Caco-2 (cell line): Measurements from ENCODE around the gene ING3. TPM values are rescaled to one million over a fixed set of nuclear protein-coding genes. Genes with fewer than 3 reads are reported as not detected.
"Not testable (repeated sequence)": the region's sequence is repeated elsewhere in the genome, so short reads cannot be mapped to it uniquely, and the experiment has no call there.

Experiments
- BruUV-seq: library from RNA; stranded (reverse); fragments of 400-500 nt; replicated peaks from 2 replicates; lab custom pipeline; 2021; lab: Mats Ljungman, UMichigan
- CTCF ChIA-PET: fragments of 300-600 bp; sonication (Branson Sonifier 250); formaldehyde crosslinking; loops from one replicate; lab custom pipeline; 2022; ENCODE audit warnings: antibody characterized with exemption; lab: Charles Lee
- POLR2A ChIA-PET: fragments of 300-600 bp; sonication (Branson Sonifier 250); formaldehyde crosslinking; loops from one replicate; lab custom pipeline; 2022; ENCODE audit warnings: antibody characterized with exemption; lab: Charles Lee
- DNase-seq, 2 experiments: peaks; one replicate each; pipeline versions ENCODE4 v3.0.0 to v3.0.0-alpha.2; 2020 to 2022
- H3K27me3 ChIP-seq: replicated peaks from 2 replicates; pipeline ENCODE4 v1.6.0; 2011; ENCODE audit warnings: low read length; ENCODE audit not compliant: control insufficient read depth, insufficient read depth
- H3K36me3 ChIP-seq: 2 replicates; pipeline ENCODE4 v1.5.1; 2011; ENCODE audit warnings: low read length; ENCODE audit not compliant: control insufficient read depth, insufficient read depth
- H3K4me1 ChIP-seq: fragments of 250-450 bp; sonication (Bioruptor Pico); 2 replicates; pipeline ENCODE4 v1.5.1; 2020; ENCODE audit warnings: mild to moderate bottlenecking
- H3K4me3 ChIP-seq: 2 replicates; pipeline ENCODE4 v1.5.1; 2011; ENCODE audit warnings: low read depth, mild to moderate bottlenecking, control low read depth, low read length
- H3K9me3 ChIP-seq: fragments of 250-450 bp; sonication (Bioruptor Pico); 2 replicates; pipeline ENCODE4 v1.5.1; 2020; ENCODE audit warnings: mild to moderate bottlenecking, moderate library complexity
- H3K27ac Mint-ChIP-seq: one replicate; pipeline ENCODE4 v1.8.0; 2022; ENCODE audit warnings: mixed read lengths; ENCODE audit not compliant: unreplicated experiment
- H3K27me3 Mint-ChIP-seq: one replicate; pipeline ENCODE4 v1.8.0; 2022; ENCODE audit warnings: mixed read lengths; ENCODE audit not compliant: insufficient read depth, unreplicated experiment
- H3K36me3 Mint-ChIP-seq: one replicate; pipeline ENCODE4 v1.8.0; 2022; ENCODE audit warnings: mild to moderate bottlenecking, mixed read lengths; ENCODE audit not compliant: insufficient read depth, unreplicated experiment
- H3K4me1 Mint-ChIP-seq: one replicate; pipeline ENCODE4 v1.8.0; 2022; ENCODE audit warnings: low read depth, mixed read lengths; ENCODE audit not compliant: unreplicated experiment
- H3K4me3 Mint-ChIP-seq: one replicate; pipeline ENCODE4 v1.8.0; 2022; ENCODE audit warnings: mild to moderate bottlenecking, moderate library complexity, mixed read lengths; ENCODE audit not compliant: unreplicated experiment
- H3K9me3 Mint-ChIP-seq: one replicate; pipeline ENCODE4 v1.8.0; 2022; ENCODE audit warnings: mixed read lengths; ENCODE audit not compliant: unreplicated experiment
- intact Hi-C: fragments of 100-400 bp; cut with micrococcal nuclease; formaldehyde crosslinking; loops from one replicate; pipeline ENCODE4 v1.10.0; 2022; ENCODE audit not compliant: unreplicated experiment
- total RNA-seq: library from RNA; stranded (reverse); gene quantifications from 2 replicates; pipeline ENCODE4 v1.2.3, GENCODE V29; 2022
- TF ChIP-seq, protein P1 (sequence below), 2 experiments: fragments of 200-600 bp in 1 of 2; IDR thresholded peaks; 1 replicate in 1 of 2; 2 replicates in 1 of 2; pipeline versions ENCODE4 v1.5.1 to v1.8.0; 2011 to 2022; ENCODE audit warnings: antibody characterized with exemption in 1 of 2, control low read depth in 1 of 2, inconsistent platforms in 1 of 2, low read depth in 1 of 2, low read length in 1 of 2, mild to moderate bottlenecking in 1 of 2, moderate library complexity in 1 of 2; ENCODE audit not compliant: insufficient read depth in 1 of 2, severe bottlenecking in 1 of 2, unreplicated experiment in 1 of 2

The ING3 gene
- total RNA-seq, 1 experiment from 2014 or later = 14.6 TPM

DNA sequence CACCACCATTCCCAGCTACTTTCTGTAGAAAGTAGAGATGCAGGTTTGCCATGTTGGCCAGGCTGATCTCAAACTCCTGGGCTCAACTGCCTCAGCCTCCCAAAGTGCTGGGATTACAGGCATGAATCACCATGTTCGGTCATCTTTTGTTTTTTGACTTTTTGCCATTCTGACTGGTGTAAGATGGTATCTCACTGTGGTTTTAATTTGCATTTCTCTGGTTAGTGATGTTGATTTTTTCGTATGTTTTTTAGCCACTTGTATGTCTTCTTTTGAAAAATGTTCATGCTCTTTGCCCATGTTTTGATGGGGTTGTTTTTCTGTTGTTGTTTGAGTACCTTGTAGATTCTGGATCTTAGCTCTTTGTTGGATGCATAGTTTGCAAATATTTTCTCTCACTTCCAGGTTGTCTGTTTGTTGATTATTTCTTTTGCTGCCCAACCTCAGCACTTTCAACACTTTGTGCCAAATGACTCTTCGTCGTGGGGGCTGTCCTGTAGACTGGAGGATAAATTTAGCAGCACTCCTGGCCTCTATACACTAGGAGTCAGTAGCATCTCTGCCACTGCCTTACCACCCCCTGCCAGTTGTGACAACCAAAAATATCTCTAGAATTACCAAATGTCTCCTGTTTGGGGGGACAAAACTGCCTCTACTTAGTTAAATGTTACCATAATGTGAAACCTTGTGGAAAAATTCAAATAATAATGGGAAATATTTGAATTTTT, 31.5 kb downstream of the ING3 start:
- no TSS peak for BruUV-seq
- CTCF ChIA-PET = no interaction called here
- POLR2A ChIA-PET = no interaction called here

DNA sequence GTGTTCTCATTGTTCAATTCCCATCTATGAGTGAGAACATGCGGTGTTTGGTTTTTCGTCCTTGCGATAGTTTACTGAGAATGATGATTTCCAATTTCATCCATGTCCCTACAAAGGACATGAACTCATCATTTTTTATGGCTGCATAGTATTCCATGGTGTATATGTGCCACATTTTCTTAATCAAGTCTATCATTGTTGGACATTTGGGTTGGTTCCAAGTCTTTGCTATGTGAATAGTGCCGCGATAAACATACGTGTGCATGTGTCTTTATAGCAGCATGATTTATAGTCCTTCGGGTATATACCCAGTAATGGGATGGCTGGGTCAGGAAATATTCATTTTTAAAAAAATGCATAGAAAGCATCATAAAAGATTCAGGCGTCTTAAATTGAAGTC, 33.0 kb downstream of the ING3 start:
- peaks cover 25% of the 10 kb centered on the region; the same call in 1 of the 2 replicates for H3K4me1 ChIP-seq
- BruUV-seq, H3K36me3 ChIP-seq, H3K27me3 Mint-ChIP-seq, H3K9me3 ChIP-seq, DNase-seq, H3K27me3 ChIP-seq, CTCF ChIA-PET, H3K36me3 Mint-ChIP-seq, H3K4me3 Mint-ChIP-seq, intact Hi-C loops, POLR2A ChIA-PET, H3K27ac Mint-ChIP-seq, H3K9me3 Mint-ChIP-seq, H3K4me3 ChIP-seq: not testable (repeated sequence)
- H3K4me1 Mint-ChIP-seq = peaks cover 16% of the 10 kb centered on the region

More for the DNA sequence above, 31.5 kb downstream of the ING3 start:
- Histone ChIP-seq H3K4me1 (peaks cover 25% of the 10 kb centered on the region; the same call in 1 of the 2 replicates), H3K36me3 (no peaks in the 10 kb centered on the region), H3K27me3 (no peaks in the 10 kb centered on the region), H3K4me3 (no peak overlapping the region), H3K9me3 (no peaks in the 10 kb centered on the region)
- H3K27me3 Mint-ChIP-seq = no peaks in the 10 kb centered on the region
- TF ChIP-seq, protein P1, sequence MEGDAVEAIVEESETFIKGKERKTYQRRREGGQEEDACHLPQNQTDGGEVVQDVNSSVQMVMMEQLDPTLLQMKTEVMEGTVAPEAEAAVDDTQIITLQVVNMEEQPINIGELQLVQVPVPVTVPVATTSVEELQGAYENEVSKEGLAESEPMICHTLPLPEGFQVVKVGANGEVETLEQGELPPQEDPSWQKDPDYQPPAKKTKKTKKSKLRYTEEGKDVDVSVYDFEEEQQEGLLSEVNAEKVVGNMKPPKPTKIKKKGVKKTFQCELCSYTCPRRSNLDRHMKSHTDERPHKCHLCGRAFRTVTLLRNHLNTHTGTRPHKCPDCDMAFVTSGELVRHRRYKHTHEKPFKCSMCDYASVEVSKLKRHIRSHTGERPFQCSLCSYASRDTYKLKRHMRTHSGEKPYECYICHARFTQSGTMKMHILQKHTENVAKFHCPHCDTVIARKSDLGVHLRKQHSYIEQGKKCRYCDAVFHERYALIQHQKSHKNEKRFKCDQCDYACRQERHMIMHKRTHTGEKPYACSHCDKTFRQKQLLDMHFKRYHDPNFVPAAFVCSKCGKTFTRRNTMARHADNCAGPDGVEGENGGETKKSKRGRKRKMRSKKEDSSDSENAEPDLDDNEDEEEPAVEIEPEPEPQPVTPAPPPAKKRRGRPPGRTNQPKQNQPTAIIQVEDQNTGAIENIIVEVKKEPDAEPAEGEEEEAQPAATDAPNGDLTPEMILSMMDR (IDR thresholded peaks at IDR 0.05; ENCODE audit: insufficient read depth in 1 of 2, low read depth in 1 of 2, low read length in 1 of 2, severe bottlenecking in 1 of 2, unreplicated experiment in 1 of 2) = no peak
- H3K27ac Mint-ChIP-seq = no peak overlapping the region
- H3K4me3 Mint-ChIP-seq = no peak overlapping the region
- no peaks in the 10 kb centered on the region for H3K9me3 Mint-ChIP-seq
- intact Hi-C loops = no loop called here
- H3K4me1 Mint-ChIP-seq = peaks cover 14% of the 10 kb centered on the region
- no peak for DNase-seq
- peaks cover 7% of the 10 kb centered on the region for H3K36me3 Mint-ChIP-seq

DNA sequence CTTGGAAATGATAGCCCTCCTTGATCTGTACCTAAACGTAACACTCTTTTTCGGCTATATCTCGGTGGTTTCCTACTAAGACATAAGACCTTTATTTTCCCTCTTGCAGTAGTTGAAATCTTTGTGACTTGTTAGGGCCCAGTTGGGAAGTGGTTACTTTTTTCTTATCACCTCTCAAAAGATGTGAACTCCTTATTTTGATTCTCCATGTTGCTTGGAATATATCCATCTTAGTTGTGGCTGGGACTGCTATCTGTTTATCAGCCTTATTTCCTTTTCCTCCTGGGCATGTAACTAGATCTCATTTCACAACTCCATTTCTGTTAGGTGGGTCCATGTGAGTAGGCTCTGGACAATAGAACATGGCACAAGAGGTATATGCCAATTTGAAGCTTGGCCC, 33.8 kb downstream of the ING3 start:
- H3K27me3 Mint-ChIP-seq = peaks cover 6% of the 10 kb centered on the region
- intact Hi-C loops = no loop called here
- no peaks in the 10 kb centered on the region for H3K9me3 Mint-ChIP-seq
- H3K4me1 Mint-ChIP-seq = peaks cover 21% of the 10 kb centered on the region
- POLR2A ChIA-PET = no interaction called here
- Histone ChIP-seq H3K4me3 (no peak overlapping the region), H3K4me1 (peaks cover 21% of the 10 kb centered on the region), H3K36me3 (no peaks in the 10 kb centered on the region), H3K27me3 (no peaks in the 10 kb centered on the region), H3K9me3 (no peaks in the 10 kb centered on the region)
- H3K4me3 Mint-ChIP-seq = no peak overlapping the region
- DNase-seq = no peak
- TF ChIP-seq, protein P1 (IDR thresholded peaks at IDR 0.05; ENCODE audit: insufficient read depth in 1 of 2, low read depth in 1 of 2, low read length in 1 of 2, severe bottlenecking in 1 of 2, unreplicated experiment in 1 of 2) = no peak
- CTCF ChIA-PET = interaction anchor here (0.5 kb wide), 1 partner anchor 88 kb away, joined by 6 read pairs; no protein-coding TSS in a partner anchor
- H3K27ac Mint-ChIP-seq = no peak overlapping the region
- peaks cover 7% of the 10 kb centered on the region for H3K36me3 Mint-ChIP-seq
- BruUV-seq = no TSS peak
